RCC 7860 (cell line): ENCODE measurements around the gene RUFY2.
"Not testable (repeated sequence)": the region's sequence is repeated elsewhere in the genome, so short reads cannot be mapped to it uniquely, and the experiment has no call there.

Source experiments
- DNase-seq: peaks from one replicate; pipeline ENCODE4 v3.0.0-alpha.2; 2015; ENCODE audit warnings: low spot score
- FAIRE-seq: peaks from 2 replicates; lab custom pipeline; 2012; peaks lifted over from hg19 to GRCh38; lab: Jason Lieb, UNC

Gene RUFY2

DNA sequence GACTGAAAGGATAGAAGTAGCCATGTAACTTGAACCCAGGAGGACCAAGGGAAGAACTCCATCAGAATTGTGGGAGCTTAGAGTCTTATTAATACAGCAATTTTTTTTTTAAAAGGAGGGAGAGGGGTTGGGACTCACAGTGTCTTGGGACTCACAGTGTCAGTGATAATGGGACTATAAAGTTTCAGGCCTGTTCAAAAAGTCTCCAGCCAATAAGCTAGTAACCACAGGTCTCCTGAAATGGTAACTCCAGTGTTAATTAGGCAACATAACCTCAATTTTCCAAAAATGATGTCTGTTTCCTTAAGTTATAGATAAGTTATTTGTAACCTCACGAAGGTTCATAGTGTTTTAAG, 77.6 kb downstream of the RUFY2 start:
- FAIRE-seq (no peak), DNase-seq (no peak)

DNA sequence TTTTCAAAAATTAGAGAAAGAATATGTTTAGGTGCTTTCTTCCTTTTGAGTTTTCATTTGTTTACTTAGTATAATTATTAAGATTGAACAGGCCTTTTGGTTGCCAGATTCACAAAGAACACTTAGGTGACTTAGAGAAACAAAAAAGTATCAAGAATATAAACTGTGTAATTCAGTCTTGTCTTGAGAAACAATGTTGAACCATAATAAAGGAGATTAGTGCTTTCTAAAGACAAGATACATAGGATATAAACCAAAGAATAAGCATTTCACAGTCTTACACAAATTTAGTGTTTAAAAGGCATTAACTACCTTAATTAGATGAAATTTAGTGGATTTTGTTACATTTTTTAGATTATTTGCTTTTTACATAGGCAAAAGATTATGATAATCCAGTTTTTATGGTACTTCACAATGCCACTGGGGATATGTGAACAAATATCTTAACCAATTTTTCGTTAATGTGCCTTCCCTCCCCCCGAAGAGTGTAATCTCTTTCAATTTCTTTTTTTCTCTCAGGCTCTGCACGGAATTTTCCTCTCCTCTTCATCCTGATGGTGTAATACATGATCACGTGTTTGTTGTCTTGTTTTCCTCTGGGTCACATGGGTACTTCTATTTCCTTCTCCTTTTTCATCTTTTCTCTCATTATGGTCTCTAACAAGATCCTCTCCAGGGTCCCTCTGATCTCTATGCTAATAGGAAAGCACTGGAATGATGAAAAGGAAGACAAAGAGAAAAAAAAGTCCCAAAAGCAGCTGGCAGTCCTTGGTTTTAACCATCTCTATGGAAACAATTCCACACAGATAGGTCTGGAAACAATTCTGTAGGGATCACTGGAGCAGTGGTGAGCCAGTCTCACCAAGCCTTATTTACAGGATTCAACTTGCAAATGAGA, 78.9 kb downstream of the RUFY2 start:
- FAIRE-seq (no peak), DNase-seq (no peak)

DNA sequence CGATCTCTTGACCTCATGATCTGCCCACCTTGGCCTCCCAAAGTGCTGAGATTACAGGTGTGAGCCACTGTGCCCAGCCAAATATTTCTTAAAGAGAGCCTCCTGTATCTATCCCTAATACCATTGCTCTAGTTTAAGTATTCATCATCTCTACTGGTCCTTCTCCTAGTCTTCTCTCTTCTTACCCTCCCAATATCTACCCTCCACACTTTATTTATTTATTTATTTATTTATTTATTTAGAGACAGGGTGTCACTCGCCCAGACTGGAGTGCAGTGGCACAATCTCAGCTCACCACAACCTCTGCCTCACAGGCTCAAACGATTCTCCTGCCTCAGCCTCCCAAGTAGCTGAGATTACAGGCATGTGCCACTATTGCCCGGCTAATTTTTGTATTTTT, 82.7 kb downstream of the RUFY2 start:
- not testable (repeated sequence) for DNase-seq, FAIRE-seq

DNA sequence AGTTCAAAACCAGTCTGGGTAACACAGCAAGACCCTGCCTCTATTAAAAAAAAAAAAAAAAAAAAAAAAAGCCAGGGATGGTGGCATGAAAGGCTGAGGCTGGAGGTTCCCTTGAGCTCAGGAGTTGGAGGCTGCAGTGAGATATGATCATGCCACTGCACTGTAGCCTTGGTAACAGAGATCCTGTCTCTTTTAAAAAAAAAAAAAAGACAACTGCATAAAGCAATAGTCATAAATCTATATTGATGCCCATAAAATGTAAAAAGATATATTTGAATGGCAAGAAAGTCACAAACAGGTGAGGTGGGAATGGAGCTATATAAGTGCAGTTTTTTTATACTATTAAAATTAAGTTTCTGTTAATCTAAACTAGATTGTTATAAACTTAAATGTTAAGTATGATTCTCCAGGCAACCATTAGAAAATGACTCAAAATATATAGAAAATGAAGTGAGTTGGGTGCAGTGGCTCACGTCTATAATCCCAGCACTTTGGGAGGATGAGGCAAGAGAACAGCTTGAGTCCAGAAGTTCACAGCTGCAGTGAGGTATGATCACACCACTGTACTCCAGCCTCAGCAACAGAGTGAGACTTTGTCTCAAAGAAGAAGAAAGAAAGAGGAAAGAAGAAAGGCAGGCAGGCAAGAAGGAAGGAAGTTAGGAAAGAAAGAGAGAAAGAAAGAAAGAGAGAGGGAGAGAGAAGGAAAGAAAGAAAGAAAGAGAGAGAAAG, 88.6 kb downstream of the RUFY2 start:
- no peak for DNase-seq
- no peak for FAIRE-seq

DNA sequence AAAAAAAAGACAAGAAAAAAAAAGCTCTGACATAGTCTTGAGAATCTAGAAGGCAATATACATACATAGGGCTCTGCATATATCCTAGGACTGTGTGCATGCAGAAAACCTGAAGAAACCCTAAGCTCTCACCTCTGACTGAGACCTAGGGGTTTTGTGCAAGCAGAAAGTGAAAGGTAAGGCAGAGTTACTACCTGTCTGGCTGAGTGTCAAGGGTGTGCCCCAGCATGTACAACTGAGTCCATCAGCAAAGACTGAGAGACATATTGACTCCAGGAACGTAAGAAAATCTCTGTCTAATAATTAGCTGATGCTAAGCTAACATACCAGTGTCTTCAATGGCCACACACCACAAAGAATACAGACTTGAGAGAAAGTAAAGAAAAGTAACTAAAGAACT, 91.5 kb downstream of the RUFY2 start:
- DNase-seq (no peak), FAIRE-seq (no peak)

DNA sequence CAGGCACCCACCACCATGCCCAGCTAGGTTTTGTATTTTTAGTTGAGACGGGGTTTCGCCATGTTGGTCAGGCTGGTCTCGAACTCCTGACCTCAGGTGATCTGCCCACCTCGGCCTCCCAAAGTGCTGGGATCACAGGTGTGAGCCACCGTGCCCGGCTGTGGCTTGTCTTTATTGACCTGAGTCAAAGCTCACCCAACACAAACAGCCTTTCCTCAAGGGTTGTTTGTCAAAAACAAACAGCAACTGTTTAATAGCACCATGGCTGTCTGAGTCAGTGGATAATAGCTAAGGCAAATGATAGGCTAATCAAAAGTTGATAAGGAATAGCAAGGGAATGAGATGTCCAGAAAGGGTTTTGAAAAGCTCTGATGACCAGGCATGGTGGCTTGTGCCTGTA, 92.1 kb downstream of the RUFY2 start:
- FAIRE-seq, DNase-seq: not testable (repeated sequence)

DNA sequence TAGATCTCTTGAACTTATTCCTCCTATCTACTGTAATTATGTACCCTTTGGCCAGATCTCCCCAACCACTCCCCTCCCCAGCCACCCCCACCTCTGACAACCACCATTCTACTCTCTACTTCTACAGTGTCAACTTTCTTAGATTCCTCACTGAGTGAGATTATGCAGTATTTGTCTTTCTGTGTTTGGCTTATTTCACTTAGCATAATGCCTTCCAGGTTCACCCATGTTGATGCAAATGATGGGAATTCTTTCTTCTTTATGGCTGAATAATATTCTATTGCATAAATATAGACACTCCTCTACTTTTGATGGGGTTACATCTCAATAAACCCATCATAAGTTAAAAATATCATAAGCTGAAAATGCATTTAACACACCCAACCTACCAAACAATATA, 96.5 kb downstream of the RUFY2 start:
- DNase-seq (no peak), FAIRE-seq (no peak)

DNA sequence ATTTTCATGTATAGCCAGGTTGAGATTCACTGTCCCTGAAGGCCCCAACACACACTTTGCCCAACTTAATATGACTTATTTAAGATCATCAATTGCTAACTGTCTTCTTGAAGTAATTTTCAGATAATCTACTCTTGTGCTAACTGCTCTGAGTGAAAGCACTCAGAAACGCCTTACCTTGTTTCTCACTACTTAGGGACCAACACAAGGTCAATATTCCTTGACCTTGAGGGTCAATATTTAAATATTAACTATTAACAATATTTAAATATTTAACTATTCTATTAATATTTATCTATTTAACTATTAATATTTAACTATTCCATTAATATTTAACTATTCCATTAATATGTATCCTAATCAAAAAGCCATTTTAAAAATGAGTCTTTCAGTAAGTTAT, 101.2 kb downstream of the RUFY2 start:
- DNase-seq (peak; percentile 9), FAIRE-seq (peak; percentile 47)

DNA sequence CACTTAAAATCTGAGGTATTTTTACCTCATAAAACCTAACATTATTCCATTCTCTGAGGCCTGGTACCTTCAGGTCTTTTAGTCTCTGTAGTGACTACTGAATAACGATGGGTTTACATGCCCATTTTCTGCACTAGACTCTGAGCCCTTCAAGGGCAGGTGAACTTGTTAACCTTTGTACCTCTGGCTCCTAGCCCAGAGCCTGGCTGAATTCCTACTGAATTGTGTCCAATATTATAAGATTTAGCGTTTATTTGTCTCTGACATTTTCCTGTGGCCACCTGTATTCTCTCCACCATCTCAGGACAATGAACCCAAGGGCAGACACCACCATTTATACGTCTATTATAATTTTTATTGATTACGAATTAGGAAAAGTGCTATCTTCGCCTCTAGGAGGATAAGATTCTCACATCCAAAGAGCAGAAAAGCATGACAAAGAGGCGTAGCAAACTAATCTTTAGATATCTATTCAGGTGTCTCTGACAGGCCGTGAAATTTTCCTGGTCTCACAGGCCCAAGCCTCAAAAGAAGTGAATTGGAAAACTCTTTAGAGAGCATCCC, 103.1 kb downstream of the RUFY2 start:
- DNase-seq (no peak), FAIRE-seq (no peak)

DNA sequence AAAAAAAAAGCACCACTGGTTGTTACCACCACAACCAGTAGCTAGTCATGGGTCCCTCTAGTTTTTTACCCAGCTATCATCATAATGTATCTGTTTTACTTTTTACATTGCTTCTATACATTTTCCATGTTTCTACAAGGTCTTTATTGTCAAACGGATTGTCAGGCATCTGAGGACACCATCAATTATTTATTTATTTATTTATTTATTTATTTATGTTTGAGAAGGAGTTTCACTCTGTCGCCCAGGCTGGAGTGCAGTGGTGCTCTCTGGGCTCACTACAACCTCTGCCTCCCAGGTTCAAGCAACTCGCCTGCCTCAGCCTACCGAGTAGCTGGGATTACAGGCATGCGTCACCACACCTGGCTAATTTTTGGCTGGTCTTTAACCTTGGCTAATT, 104.2 kb downstream of the RUFY2 start:
- FAIRE-seq (no peak), DNase-seq (no peak)

DNA sequence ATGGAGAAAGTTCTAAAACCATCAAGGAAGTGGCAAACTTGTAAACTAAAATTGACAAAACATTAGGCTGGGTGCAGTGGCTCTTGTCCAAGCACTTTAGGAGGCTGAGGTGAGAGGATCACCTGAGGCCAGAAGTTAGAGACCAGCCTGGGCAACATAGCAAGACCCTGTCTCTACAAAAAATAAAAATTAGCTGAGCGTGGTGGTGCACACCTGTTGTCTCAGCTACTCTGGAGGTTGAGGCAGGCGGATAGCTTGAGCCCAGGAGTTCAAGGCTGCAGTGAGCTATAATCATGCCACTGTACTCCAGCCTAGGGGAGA, 104.6 kb downstream of the RUFY2 start:
- FAIRE-seq, result no peak
- DNase-seq, result no peak

DNA sequence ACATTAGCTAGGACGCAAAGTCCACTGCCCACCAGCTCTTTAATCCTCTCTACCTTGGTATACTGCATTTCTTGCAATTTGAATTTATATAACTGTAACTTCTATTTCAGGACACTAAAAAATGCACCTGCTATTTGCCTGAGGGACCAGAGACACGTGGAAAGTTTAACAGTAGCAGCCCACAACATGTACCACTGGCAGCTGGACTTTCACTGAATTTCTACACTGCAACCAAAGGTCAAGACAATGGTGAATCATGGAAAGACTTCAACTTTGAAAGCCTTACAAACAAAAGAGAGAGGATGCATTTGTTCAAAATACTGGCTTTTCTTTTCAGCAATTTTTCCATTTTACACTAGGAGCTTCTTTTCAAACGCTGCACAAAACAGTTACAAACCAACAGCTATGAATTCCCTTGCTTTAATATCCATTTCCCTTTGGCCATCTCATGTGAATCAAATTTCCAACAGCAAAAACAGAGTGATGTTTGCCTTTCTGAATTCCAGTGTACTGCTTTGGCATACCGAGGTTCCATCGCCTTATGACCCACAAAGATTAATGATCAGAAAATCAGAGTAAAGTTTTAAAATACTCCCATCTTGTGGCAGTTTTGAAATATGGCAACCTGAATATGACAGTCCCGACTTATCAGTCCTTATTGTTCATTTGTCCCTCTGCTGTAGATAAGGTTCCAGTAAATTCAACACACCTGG, 105.1 kb downstream of the RUFY2 start:
- DNase-seq (peak; percentile 62), FAIRE-seq (peak; percentile 65)

DNA sequence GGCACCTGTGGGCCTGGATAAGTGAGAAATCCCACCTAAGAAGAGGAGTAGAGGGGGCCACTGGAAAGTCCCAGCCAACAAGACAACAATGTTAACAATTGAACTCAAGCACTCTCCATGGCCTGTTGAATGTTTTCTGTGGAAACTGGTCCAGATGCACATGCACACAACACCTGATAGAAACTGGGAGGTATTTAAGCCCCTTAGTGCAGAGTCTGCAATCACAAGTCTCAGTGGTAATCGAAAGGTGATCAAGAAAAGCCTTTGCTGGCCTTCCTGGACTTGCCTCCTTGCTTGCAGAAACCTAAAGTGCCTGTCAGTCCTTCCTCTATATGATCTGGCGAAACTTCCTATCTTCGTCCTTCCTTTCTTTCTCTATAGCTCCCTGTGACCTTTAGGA, 105.8 kb downstream of the RUFY2 start:
- FAIRE-seq (no peak), DNase-seq (no peak)

DNA sequence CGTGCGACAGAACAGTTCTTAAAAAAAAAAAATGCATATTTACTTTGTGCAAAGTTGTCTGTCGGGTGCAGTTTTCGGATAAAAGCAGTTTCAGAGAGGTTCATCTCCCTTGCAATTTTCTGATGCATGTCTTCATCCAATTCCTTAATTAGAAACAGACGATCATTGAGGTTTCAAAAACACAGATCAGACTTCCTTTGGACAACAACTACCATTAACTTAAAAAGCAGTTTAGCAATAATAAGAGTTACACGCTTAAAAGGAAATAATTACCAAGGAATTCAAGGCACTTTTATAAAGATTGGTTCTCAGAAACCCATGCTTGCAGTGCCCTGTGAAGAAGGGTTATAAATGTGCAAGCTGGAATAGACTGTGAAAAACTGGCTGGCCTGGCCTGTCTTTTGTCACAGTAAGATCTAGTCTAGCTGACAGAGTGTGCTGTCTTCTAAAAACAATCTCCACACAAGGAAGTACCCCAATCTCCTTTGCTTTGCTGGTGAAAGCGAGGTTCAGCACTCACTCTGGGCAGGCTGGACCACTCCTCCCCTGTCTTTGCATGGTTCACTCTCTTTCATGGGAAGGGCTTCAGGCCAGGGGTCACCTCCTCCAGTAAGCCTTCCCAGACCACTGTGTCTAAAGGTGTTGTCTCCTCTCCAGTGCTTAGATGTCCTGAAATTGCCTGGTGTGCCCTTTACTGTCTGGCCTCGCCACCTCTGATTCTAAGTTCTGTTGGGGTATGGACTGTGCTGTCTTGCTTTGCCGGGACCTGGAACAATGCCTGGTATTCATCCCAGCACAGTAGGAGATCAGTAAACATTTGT, 110.0 kb downstream of the RUFY2 start:
- no peak for FAIRE-seq
- no peak for DNase-seq
